ENCODE data around the gene MSX2.
"Not testable (repeated sequence)": the region's sequence is repeated elsewhere in the genome, so short reads cannot be mapped to it uniquely, and the experiment has no call there.

MSX2 gene

GRCh38 chr5:174734571-174735497, 10.5 kb downstream of the MSX2 start:
- DNase-seq, result no peak

- DNase-seq, result no peak
Measured at GRCh38 chr5:174735498-174736330, 11.3 kb downstream of the MSX2 start.

GRCh38 chr5:174736331-174736721, 11.9 kb downstream of the MSX2 start:
- DNase-seq, result no peak

- DNase-seq, result no peak
Measured at GRCh38 chr5:174736777-174737176, 12.4 kb downstream of the MSX2 start.

- DNase-seq, result no peak
Measured at GRCh38 chr5:174737330-174737729, 12.9 kb downstream of the MSX2 start.

- DNase-seq, result no peak
Measured at GRCh38 chr5:174741352-174741751, 17.0 kb downstream of the MSX2 start.

- no peak for DNase-seq
Measured at GRCh38 chr5:174744896-174745295, 20.5 kb downstream of the MSX2 start.

- DNase-seq, result no peak
Measured at GRCh38 chr5:174745590-174746103, 21.3 kb downstream of the MSX2 start.

GRCh38 chr5:174750711-174751110, 26.3 kb downstream of the MSX2 start:
- no peak for DNase-seq

- DNase-seq, result no peak
Measured at GRCh38 chr5:174751154-174752000, 27.0 kb downstream of the MSX2 start.

GRCh38 chr5:174752121-174752520, 27.7 kb downstream of the MSX2 start:
- no peak for DNase-seq

- no peak for DNase-seq
Measured at GRCh38 chr5:174755106-174755505, 30.7 kb downstream of the MSX2 start.

GRCh38 chr5:174759091-174759490, 34.7 kb downstream of the MSX2 start:
- no peak for DNase-seq

- no peak for DNase-seq
Measured at GRCh38 chr5:174760721-174761120, 36.3 kb downstream of the MSX2 start.

- not testable (repeated sequence) for DNase-seq
Measured at GRCh38 chr5:174761341-174761740, 37.0 kb downstream of the MSX2 start.

- DNase-seq, result no peak
Measured at GRCh38 chr5:174764309-174764708, 39.9 kb downstream of the MSX2 start.

- no peak for DNase-seq
Measured at GRCh38 chr5:174765540-174765939, 41.2 kb downstream of the MSX2 start.

GRCh38 chr5:174767670-174768069, 43.3 kb downstream of the MSX2 start:
- no peak for DNase-seq

- no peak for DNase-seq
Measured at GRCh38 chr5:174769005-174769404, 44.6 kb downstream of the MSX2 start.

GRCh38 chr5:174773371-174773770, 49.0 kb downstream of the MSX2 start:
- DNase-seq, result no peak

GRCh38 chr5:174775081-174775480, 50.7 kb downstream of the MSX2 start:
- DNase-seq, result no peak

- no peak for DNase-seq
Measured at GRCh38 chr5:174777111-174777510, 52.7 kb downstream of the MSX2 start.

- DNase-seq, result no peak
Measured at GRCh38 chr5:174777583-174777982, 53.2 kb downstream of the MSX2 start.
